Esophagus squamous epithelium (tissue), 4 donors: ENCODE data around the gene BACH1.

Source experiments
- POLR2A ChIP-seq, 4 donors: fragments of 450-650 bp; IDR thresholded peaks; one replicate each; pipeline ENCODE4 v1.6.1; 2017; ENCODE audit warnings: antibody characterized with exemption in 4 of 4, mild to moderate bottlenecking in 4 of 4, moderate library complexity in 3 of 4
- TF ChIP-seq, protein P1 (sequence below), 6 experiments: fragments of 450-650 bp in 4 of 6; fragments of 200-600 bp in 2 of 6; sonication (generic) in 2 of 6; IDR thresholded peaks; one replicate each; pipeline ENCODE4 v1.5.1; 2016 to 2019; ENCODE audit warnings: antibody characterized with exemption in 6 of 6, mild to moderate bottlenecking in 4 of 6, moderate library complexity in 4 of 6

DNA sequence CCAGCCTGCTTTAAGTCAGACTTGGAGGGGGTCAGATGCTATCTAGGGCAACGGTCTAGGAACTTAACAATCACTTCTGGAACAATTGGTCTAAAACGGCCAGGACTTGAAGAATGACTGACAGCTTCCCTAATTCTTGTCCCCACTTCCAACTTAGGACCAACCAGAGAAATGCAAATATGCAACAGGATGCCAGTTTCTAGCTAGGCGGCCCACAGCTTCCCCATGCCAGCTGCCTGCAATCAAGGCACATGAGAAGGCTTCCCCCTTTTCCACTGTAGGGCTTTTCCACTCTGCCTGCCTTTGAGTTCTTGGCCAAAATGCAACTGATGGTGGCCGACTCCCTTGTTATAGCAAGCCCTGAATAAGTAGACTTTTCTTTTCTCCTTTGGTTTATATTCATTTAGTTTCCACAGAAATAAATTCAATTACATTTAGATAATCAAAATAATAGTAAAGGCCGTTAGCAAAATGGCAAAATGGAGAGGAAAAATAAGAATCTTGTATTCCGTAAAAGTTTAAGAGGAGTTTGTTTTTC, 80.9 kb downstream of the BACH1 start:
- TF ChIP-seq, protein P1, sequence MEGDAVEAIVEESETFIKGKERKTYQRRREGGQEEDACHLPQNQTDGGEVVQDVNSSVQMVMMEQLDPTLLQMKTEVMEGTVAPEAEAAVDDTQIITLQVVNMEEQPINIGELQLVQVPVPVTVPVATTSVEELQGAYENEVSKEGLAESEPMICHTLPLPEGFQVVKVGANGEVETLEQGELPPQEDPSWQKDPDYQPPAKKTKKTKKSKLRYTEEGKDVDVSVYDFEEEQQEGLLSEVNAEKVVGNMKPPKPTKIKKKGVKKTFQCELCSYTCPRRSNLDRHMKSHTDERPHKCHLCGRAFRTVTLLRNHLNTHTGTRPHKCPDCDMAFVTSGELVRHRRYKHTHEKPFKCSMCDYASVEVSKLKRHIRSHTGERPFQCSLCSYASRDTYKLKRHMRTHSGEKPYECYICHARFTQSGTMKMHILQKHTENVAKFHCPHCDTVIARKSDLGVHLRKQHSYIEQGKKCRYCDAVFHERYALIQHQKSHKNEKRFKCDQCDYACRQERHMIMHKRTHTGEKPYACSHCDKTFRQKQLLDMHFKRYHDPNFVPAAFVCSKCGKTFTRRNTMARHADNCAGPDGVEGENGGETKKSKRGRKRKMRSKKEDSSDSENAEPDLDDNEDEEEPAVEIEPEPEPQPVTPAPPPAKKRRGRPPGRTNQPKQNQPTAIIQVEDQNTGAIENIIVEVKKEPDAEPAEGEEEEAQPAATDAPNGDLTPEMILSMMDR (IDR thresholded peaks at IDR 0.05) = no peak
- TF ChIP-seq POLR2A (IDR thresholded peaks at IDR 0.05) = no peak
